Lower leg skin (tissue), 3 donors: ENCODE results near the gene PFKFB1.

Source experiments
- CTCF ChIP-seq, 3 donors: fragments of 450-650 bp; IDR thresholded peaks; one replicate each; pipeline ENCODE4 v1.5.1; 2016; ENCODE audit warnings: antibody characterized with exemption in 3 of 3, mild to moderate bottlenecking in 3 of 3, moderate library complexity in 2 of 3
- POLR2A ChIP-seq, 2 donors: fragments of 450-650 bp; IDR thresholded peaks; one replicate each; pipeline ENCODE4 v1.6.1; 2016 to 2017; ENCODE audit warnings: antibody characterized with exemption in 2 of 2, mild to moderate bottlenecking in 1 of 2, moderate library complexity in 1 of 2

GRCh38 chrX:55033429-55033828, 39.4 kb upstream of the PFKFB1 start:
- no peak for TF ChIP-seq CTCF (IDR thresholded peaks at IDR 0.05)
- no peak for TF ChIP-seq POLR2A (IDR thresholded peaks at IDR 0.05)
